Measurements from ENCODE around the gene WNT4.
"Not testable (repeated sequence)": the region's sequence is repeated elsewhere in the genome, so short reads cannot be mapped to it uniquely, and the experiment has no call there.

WNT4 gene

GRCh38 chr1:22108339-22109105 lies 34.4 kb downstream of the WNT4 start:
- DNase-seq (ENCODE audit: low spot score) = peak; percentile 53

GRCh38 chr1:22107126-22107525 lies 35.8 kb downstream of the WNT4 start:
- DNase-seq (ENCODE audit: low spot score) = no peak

- DNase-seq (ENCODE audit: low spot score) = peak; percentile 50
These were observed 37.2 kb downstream of the WNT4 start for GRCh38 chr1:22105611-22106207.

GRCh38 chr1:22104865-22105437 lies 37.9 kb downstream of the WNT4 start:
- DNase-seq (ENCODE audit: low spot score) = no peak

GRCh38 chr1:22104094-22104493 lies 38.8 kb downstream of the WNT4 start:
- no peak for DNase-seq (ENCODE audit: low spot score)

GRCh38 chr1:22102746-22103145 lies 40.2 kb downstream of the WNT4 start:
- DNase-seq (ENCODE audit: low spot score) = no peak

GRCh38 chr1:22101995-22102394 lies 40.9 kb downstream of the WNT4 start:
- DNase-seq (ENCODE audit: low spot score) = no peak

GRCh38 chr1:22101199-22101598 lies 41.7 kb downstream of the WNT4 start:
- no peak for DNase-seq (ENCODE audit: low spot score)

GRCh38 chr1:22100168-22100567 lies 42.7 kb downstream of the WNT4 start:
- DNase-seq (ENCODE audit: low spot score) = no peak

GRCh38 chr1:22098752-22099151 lies 44.1 kb downstream of the WNT4 start:
- no peak for DNase-seq (ENCODE audit: low spot score)

GRCh38 chr1:22096463-22096862 lies 46.4 kb downstream of the WNT4 start:
- no peak for DNase-seq (ENCODE audit: low spot score)

GRCh38 chr1:22096036-22096435 lies 46.9 kb downstream of the WNT4 start:
- DNase-seq (ENCODE audit: low spot score) = peak; percentile 47

- DNase-seq (ENCODE audit: low spot score) = no peak
These were observed 49.4 kb downstream of the WNT4 start for GRCh38 chr1:22093513-22093912.

- not testable (repeated sequence) for DNase-seq (ENCODE audit: low spot score)
These were observed 50.7 kb downstream of the WNT4 start for GRCh38 chr1:22092026-22092768.

- no peak for DNase-seq (ENCODE audit: low spot score)
These were observed 52.0 kb downstream of the WNT4 start for GRCh38 chr1:22090867-22091266.

GRCh38 chr1:22089787-22090186 lies 53.1 kb downstream of the WNT4 start:
- no peak for DNase-seq (ENCODE audit: low spot score)

- DNase-seq (ENCODE audit: low spot score) = no peak
These were observed 53.7 kb downstream of the WNT4 start for GRCh38 chr1:22089134-22089571.

- no peak for DNase-seq (ENCODE audit: low spot score)
These were observed 54.6 kb downstream of the WNT4 start for GRCh38 chr1:22088331-22088730.

- no peak for DNase-seq (ENCODE audit: low spot score)
These were observed 62.7 kb downstream of the WNT4 start for GRCh38 chr1:22080191-22080590.

GRCh38 chr1:22078133-22078532 lies 64.8 kb downstream of the WNT4 start:
- DNase-seq (ENCODE audit: low spot score) = no peak

- DNase-seq (ENCODE audit: low spot score) = peak; percentile 38
These were observed 65.2 kb downstream of the WNT4 start for GRCh38 chr1:22077728-22078127.

GRCh38 chr1:22076346-22076745 lies 66.6 kb downstream of the WNT4 start:
- no peak for DNase-seq (ENCODE audit: low spot score)

GRCh38 chr1:22075718-22076117 lies 67.2 kb downstream of the WNT4 start:
- DNase-seq (ENCODE audit: low spot score) = no peak
